Retinal pigment epithelial cell (primary cell): ENCODE results near the gene SPON1.

Source experiments
- DNase-seq: peaks from one replicate; pipeline ENCODE4 v3.0.0-alpha.2; 2010; ENCODE audit warnings: low read depth
- H3K4me3 ChIP-seq: 2 replicates; pipeline ENCODE4 v1.5.1; 2011; ENCODE audit warnings: mild to moderate bottlenecking, low read length, control low read depth, moderate library complexity
- CTCF ChIP-seq: conservative IDR thresholded peaks from 2 replicates; pipeline ENCODE4 v1.5.1; 2011; ENCODE audit warnings: low read depth, low read length, control low read depth, inconsistent platforms

Gene SPON1

GRCh38 chr11:14067686-14068085 lies 105.2 kb downstream of the SPON1 start:
- TF ChIP-seq CTCF, result no peak
- no peak for DNase-seq

GRCh38 chr11:14070896-14071295 lies 108.4 kb downstream of the SPON1 start:
- TF ChIP-seq CTCF, result no peak
- no peak overlapping the region for H3K4me3 ChIP-seq
- no peak for DNase-seq

More at GRCh38 chr11:14067686-14068085, 105.2 kb downstream of the SPON1 start:
- no peak overlapping the region for H3K4me3 ChIP-seq

- no peak overlapping the region for H3K4me3 ChIP-seq
- DNase-seq, result no peak
- TF ChIP-seq CTCF, result no peak
Observed at GRCh38 chr11:14073849-14074476, 111.4 kb downstream of the SPON1 start.

GRCh38 chr11:14075118-14076078 lies 112.9 kb downstream of the SPON1 start:
- DNase-seq, result no peak
- no peak for TF ChIP-seq CTCF
- H3K4me3 ChIP-seq, result no peak overlapping the region

- DNase-seq, result no peak
- H3K4me3 ChIP-seq, result no peak overlapping the region
- TF ChIP-seq CTCF, result no peak
Observed at GRCh38 chr11:14079011-14079410, 116.5 kb downstream of the SPON1 start.

- H3K4me3 ChIP-seq, result no peak overlapping the region
- DNase-seq, result no peak
- no peak for TF ChIP-seq CTCF
Observed at GRCh38 chr11:14079797-14080196, 117.3 kb downstream of the SPON1 start.
